Spleen (tissue), 11 donors: ENCODE measurements around the gene CFAP91. TPM values are rescaled to one million over a fixed set of nuclear protein-coding genes. Genes with fewer than 3 reads are reported as not detected.
A peak's percentile ranks its signal among the peaks of the same experiment; 100 is the strongest.

Experiments
- DNase-seq: peaks from one replicate; pipeline ENCODE4 v3.0.0-alpha.2; 2020
- H3K27ac ChIP-seq, 8 donors: fragments of 200-600 bp; sonication (generic) in 7 of 8; 1 replicate in 4 of 8; 2 replicates in 4 of 8; pipeline versions ENCODE4 v1.5.0 to v1.8.0; 2016 to 2021; ENCODE audit warnings: inconsistent platforms in 4 of 8, mild to moderate bottlenecking in 4 of 8, moderate library complexity in 1 of 8
- H3K27me3 ChIP-seq, 7 donors: fragments of 200-600 bp; sonication (generic) in 6 of 7; replicated peaks in 1 of 7; 1 replicate in 4 of 7; 2 replicates in 3 of 7; pipeline versions ENCODE4 v1.5.0 to v1.8.0; 2016 to 2021; ENCODE audit warnings: inconsistent platforms in 3 of 7, mild to moderate bottlenecking in 1 of 7
- H3K36me3 ChIP-seq, 6 donors: fragments of 200-600 bp; sonication (generic) in 5 of 6; 1 replicate in 4 of 6; 2 replicates in 2 of 6; pipeline versions ENCODE4 v1.5.0 to v1.8.0; 2016 to 2021; ENCODE audit warnings: inconsistent platforms in 2 of 6
- H3K4me1 ChIP-seq, 6 donors: fragments of 200-600 bp; sonication (generic) in 5 of 6; 1 replicate in 3 of 6; 2 replicates in 3 of 6; pipeline versions ENCODE4 v1.5.0 to v1.8.0; 2016 to 2021; ENCODE audit warnings: inconsistent platforms in 3 of 6
- H3K4me3 ChIP-seq, 8 donors: fragments of 200-600 bp; sonication (generic) in 7 of 8; 1 replicate in 4 of 8; 2 replicates in 4 of 8; pipeline versions ENCODE4 v1.5.0 to v1.8.0; 2016 to 2021; ENCODE audit warnings: inconsistent platforms in 4 of 8, mild to moderate bottlenecking in 4 of 8, moderate library complexity in 2 of 8
- H3K9me3 ChIP-seq, 8 donors: fragments of 200-600 bp; sonication (generic) in 7 of 8; 1 replicate in 4 of 8; 2 replicates in 4 of 8; pipeline versions ENCODE4 v1.5.0 to v1.8.0; 2016 to 2021; ENCODE audit warnings: inconsistent platforms in 4 of 8
- POLR2A ChIP-seq, 3 donors: fragments of 450-650 bp; IDR thresholded peaks; one replicate each; pipeline ENCODE4 v1.5.1; 2017; ENCODE audit warnings: antibody characterized with exemption in 3 of 3, mild to moderate bottlenecking in 1 of 3
- POLR2AphosphoS5 ChIP-seq, 3 donors: sonication (generic); formaldehyde crosslinking; IDR thresholded peaks; one replicate each; pipeline ENCODE4 v1.5.1; 2017; ENCODE audit warnings: antibody characterized with exemption in 3 of 3
- WGBS, 5 donors: extraction: QIAGEN DNeasy Blood & Tissue Kit in 3 of 5; methylation state at CpG; one replicate each; pipeline versions ENCODE4 v1.1.5 to v1.1.7; 2013 to 2018; 5-methylcytosine and 5-hydroxymethylcytosine counted together
- intact Hi-C: fragments of 100-400 bp; cut with DNase I; formaldehyde crosslinking; loops from one replicate; pipeline ENCODE4 v1.15.0; 2023; ENCODE audit warnings: low total_unique reads
- polyA plus RNA-seq, 3 donors: library from polyadenylated mRNA; stranded (reverse); fragments of 200-250 nt; gene quantifications; one replicate each; pipeline ENCODE4 v1.2.1, GENCODE V29; 2013
- total RNA-seq, 7 donors: library from RNA; depleted of rRNA in 3 of 7; stranded (reverse); fragments of >200 nt in 3 of 7; fragmentation: NEBNext Ultra II Directional in 4 of 7; extraction: Animal tissue kit (Norgen Biotek cat#: 25700) in 4 of 7; gene quantifications; one replicate each; pipeline versions ENCODE4 v1.1.0 to v1.2.1, GENCODE V29; 2016 to 2021
- TF ChIP-seq, protein P1 (sequence below), 11 experiments: fragments of 200-600 bp in 7 of 11; fragments of 450-650 bp in 4 of 11; sonication (generic) in 4 of 11; IDR thresholded peaks in 8 of 11; conservative IDR thresholded peaks in 3 of 11; 1 replicate in 7 of 11; 2 replicates in 4 of 11; pipeline versions ENCODE4 v1.4.0 to v1.8.0; 2016 to 2021; ENCODE audit warnings: antibody characterized with exemption in 11 of 11, inconsistent platforms in 4 of 11, mild to moderate bottlenecking in 1 of 11
- donor health status: healthy with polysubstance abuse.
- donor health status: DM: no; HTN: no; CAD: no; lungs with moderate emphysema.
- donor health status: DM: no; HTN: no; CAD: no.
- donor health status: Bipolar disorder and iron deficiency.
- donor health status: healthy.
- donor health status: DM: no; HTN: no; CAD: no.
- donor health status: DM: yes; HTN: yes; CAD: no.

CFAP91 gene
- total and polyA plus RNA-seq, 10 donors: 11.0 to 141 (median 53.2) TPM

DNA sequence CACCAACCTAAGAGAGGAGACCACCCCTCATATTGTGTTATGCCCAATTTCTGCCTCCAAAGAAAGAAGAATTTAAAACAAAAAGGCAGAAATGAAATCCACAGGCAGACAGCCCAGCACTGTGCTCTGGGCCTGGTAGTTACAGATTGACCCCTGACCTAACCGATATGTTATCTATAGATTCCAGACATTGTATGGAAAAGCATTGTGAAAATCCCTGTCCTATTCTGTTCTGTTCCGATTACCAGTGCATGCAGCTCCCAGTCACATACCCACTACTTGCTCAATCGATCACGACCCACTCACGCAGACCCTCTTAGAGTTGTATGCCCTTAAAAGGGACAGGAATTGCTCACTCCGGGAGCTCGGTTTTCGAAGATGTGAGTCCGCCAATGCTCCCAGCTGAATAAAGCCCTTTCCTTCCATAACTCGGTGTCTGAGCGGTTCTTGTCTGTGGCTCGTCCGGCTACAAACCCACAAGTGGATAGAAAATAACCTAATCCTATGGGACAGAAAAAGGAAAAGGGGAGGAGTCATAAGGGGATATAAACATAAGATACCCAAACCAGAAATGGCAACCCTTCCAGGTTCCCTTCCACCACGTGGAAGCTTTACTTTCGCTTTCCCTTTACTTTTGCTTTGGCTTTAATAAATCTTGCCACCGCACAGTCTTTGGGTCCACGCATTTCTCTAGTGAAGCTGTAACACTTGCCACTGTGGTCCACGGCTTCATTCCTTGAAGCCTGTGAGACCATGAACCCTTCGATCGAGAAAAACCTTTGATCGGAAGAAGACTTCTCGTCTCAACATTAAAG lies 1.7 kb upstream of the CFAP91 start:
- no peak for TF ChIP-seq POLR2AphosphoS5 (IDR thresholded peaks at IDR 0.05)
- TF ChIP-seq, protein P1, sequence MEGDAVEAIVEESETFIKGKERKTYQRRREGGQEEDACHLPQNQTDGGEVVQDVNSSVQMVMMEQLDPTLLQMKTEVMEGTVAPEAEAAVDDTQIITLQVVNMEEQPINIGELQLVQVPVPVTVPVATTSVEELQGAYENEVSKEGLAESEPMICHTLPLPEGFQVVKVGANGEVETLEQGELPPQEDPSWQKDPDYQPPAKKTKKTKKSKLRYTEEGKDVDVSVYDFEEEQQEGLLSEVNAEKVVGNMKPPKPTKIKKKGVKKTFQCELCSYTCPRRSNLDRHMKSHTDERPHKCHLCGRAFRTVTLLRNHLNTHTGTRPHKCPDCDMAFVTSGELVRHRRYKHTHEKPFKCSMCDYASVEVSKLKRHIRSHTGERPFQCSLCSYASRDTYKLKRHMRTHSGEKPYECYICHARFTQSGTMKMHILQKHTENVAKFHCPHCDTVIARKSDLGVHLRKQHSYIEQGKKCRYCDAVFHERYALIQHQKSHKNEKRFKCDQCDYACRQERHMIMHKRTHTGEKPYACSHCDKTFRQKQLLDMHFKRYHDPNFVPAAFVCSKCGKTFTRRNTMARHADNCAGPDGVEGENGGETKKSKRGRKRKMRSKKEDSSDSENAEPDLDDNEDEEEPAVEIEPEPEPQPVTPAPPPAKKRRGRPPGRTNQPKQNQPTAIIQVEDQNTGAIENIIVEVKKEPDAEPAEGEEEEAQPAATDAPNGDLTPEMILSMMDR (IDR thresholded peaks at IDR 0.05 in 8 of 11, conservative IDR thresholded peaks at IDR 0.05 in 3 of 11): no peak
- no peak for TF ChIP-seq POLR2A (IDR thresholded peaks at IDR 0.05)
- intact Hi-C loops: no loop called here
- Histone ChIP-seq H3K36me3 (no peaks in the 10 kb centered on the region), H3K4me1 (peaks cover 7 to 41% (median 28%) of the 10 kb centered on the region in 6 donors), H3K27me3 (no peaks in the 10 kb centered on the region), H3K27ac (peak overlapping the region in 5 of 8 donors; percentile 16 to 76 (median 63)), H3K4me3 (peak overlapping the region in 1 of 8 donors; percentile 18), H3K9me3 (no peaks in the 10 kb centered on the region)
- no peak for DNase-seq
- 85 to 89% (median 88%) methylated on average over 9 to 22 of the region's 22 CpGs for WGBS, 5 donors

DNA sequence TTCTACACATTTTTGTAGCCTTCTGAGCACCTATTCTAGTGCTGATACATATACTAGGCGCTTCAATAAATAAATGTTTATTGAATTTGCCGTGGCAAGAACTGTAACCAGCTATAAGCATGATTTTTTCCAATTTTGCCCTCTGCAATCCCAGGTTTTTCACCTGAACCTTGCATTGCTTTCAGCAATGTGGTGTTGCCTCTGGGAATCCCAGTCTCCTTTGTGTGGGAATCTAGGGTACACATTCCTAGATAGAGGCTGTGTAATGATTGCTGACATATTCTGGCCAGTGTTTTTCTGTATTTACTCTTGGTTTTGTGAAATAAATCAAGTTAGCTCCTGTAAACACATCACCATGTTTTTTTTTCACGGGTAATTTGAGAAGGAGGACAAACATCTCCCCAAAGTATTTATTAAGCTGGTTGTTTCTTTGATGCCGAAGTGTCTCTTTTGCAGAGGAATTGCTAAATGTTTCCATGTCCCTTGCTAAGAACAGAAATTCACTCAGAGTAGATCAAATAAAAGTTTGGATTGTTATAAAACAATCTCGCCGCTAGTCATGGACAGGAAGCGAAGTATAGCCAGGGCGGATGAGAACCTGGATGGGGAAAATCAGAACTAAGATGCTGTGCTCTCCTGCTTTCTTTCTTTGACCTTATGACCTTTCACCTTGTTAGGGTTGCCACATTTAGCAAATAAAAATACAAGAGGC lies 1.2 kb downstream of the CFAP91 start:
- peak overlapping the region in 2 of 8 donors; percentile 53 to 78 for H3K4me3 ChIP-seq
- 78 to 87% (median 84%) methylated on average over 8 of the region's 8 CpGs for WGBS, 5 donors
- H3K4me1 ChIP-seq: peaks cover 7 to 41% (median 28%) of the 10 kb centered on the region in 6 donors
- no peaks in the 10 kb centered on the region for H3K9me3 ChIP-seq
- no peak for TF ChIP-seq POLR2AphosphoS5 (IDR thresholded peaks at IDR 0.05)
- no peak for TF ChIP-seq POLR2A (IDR thresholded peaks at IDR 0.05)
- TF ChIP-seq, protein P1 (IDR thresholded peaks at IDR 0.05 in 8 of 11, conservative IDR thresholded peaks at IDR 0.05 in 3 of 11): no peak
- intact Hi-C loops: no loop called here
- no peak for DNase-seq
- H3K36me3 ChIP-seq: no peaks in the 10 kb centered on the region
- H3K27ac ChIP-seq: peak overlapping the region in 2 of 8 donors; percentile 68 to 78
- H3K27me3 ChIP-seq: no peaks in the 10 kb centered on the region

DNA sequence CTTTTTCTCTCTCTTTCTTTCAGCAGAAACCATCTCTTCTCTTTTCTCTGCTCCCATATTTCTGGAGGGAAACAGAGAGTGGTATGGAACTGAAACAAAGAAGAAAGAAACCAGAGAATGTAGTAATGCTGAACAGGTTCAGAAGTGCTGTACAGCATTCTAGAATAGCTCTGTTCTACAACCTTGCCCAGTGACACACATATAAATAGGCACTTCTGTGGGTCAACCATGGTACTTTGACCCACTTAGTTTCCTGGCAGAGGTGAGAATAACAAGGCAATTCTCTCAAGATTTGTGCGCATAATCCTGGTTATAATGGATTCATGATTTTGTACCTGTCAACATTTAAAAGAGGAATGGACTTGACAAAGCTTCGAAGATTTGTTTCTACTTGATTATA lies 12.3 kb downstream of the CFAP91 start:
- no peaks in the 10 kb centered on the region for H3K9me3 ChIP-seq
- no peaks in the 10 kb centered on the region for H3K27me3 ChIP-seq
- TF ChIP-seq POLR2A (IDR thresholded peaks at IDR 0.05): no peak
- TF ChIP-seq POLR2AphosphoS5 (IDR thresholded peaks at IDR 0.05): no peak
- H3K4me3 ChIP-seq: no peak overlapping the region
- no peak overlapping the region for H3K27ac ChIP-seq
- H3K4me1 ChIP-seq: peaks cover 0 to 5% (median 0%) of the 10 kb centered on the region in 6 donors
- no peak for DNase-seq
- WGBS, 5 donors: 88 to 97% (median 89%) methylated on average over 2 of the region's 2 CpGs
- peaks cover 0 to 6% (median 0%) of the 10 kb centered on the region in 6 donors for H3K36me3 ChIP-seq
- intact Hi-C loops: no loop called here

DNA sequence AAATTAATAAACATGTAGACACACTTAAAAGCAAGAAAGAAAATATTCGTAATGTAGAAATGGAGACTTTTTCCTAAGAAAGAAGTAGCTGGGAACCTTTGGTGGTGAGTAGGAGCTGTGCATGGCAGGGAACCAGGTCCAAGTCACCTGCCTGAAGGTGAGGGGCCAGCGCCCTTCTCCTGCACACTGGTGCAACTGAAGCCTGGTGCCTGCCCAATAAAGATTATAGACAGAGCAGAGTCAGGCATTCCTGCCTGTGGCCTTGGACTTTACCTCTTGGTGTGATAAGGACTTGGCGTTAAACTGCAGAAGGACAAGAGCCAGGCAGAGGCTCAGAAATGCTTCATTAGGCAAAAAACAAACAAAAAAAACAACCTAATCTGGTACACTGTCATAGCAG lies 14.2 kb downstream of the CFAP91 start:
- WGBS, 5 donors: 61 to 84% (median 80%) methylated on average over 3 of the region's 3 CpGs
- Histone ChIP-seq H3K36me3 (no peaks in the 10 kb centered on the region), H3K27ac (peak overlapping the region in 5 of 8 donors; percentile 29 to 76 (median 61)), H3K27me3 (no peaks in the 10 kb centered on the region), H3K4me3 (no peak overlapping the region), H3K9me3 (no peaks in the 10 kb centered on the region), H3K4me1 (peaks cover 0 to 5% (median 0%) of the 10 kb centered on the region in 6 donors)
- DNase-seq: no peak
- TF ChIP-seq, protein P1 (IDR thresholded peaks at IDR 0.05 in 8 of 11, conservative IDR thresholded peaks at IDR 0.05 in 3 of 11): no peak
- TF ChIP-seq POLR2AphosphoS5 (IDR thresholded peaks at IDR 0.05) (peak in 2 of 3 donors; percentile 56 to 58), POLR2A (IDR thresholded peaks at IDR 0.05) (no peak)
- intact Hi-C loops: no loop called here
